ENCODE measurements around the gene SLC37A4.

Gene SLC37A4

DNA sequence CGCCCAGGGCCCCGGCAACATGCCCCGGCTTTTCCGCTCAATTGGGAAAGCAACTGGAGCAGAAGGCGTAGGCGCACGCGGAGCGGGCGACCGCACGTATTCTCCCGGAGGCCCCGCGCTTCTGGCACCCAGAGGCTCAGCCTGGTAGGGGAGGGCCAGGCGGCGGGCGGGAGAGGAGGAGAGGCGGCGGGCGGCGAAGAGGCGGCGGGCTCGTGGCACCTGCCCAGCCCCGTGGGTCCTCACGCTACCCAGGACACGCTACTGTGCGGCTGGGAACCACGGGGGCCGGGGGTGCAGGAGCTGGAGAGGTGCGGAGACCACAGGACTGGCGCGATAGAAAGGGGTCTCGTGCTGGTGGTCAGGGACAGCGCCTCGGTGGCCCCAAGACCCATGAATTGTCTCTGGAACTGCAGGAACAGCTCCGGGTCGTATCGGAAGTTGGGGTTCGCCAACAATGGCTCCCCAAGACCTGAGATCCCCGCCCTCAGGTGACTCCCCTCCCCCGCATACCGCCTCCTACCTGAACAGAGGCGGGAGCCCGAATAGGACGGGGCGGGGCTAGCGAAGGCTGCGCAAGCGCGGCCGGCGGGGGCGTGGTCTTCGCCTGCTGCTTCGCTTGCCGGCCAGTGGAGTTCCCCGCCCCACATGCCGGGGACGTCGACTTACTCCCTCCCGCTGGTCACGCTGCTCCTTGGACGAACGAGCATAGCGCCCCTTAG is at the start of gene SLC37A4:
TSS of gene SLC37A4 (minus strand) at position 549 of the 719 bp plus-strand sequence.
- Histone ChIP-seq H3K4me1 (peaks cover 0 to 18% (median 10%) of the 10 kb centered on the region in 4 donors), H3K27me3 (no peaks in the 10 kb centered on the region), H3K9me3 (no peaks in the 10 kb centered on the region), H3K4me3 (peak within 1 kb of the TSS; percentile 74 to 91), H3K36me3 (peaks cover 0 to 24% (median 0%) of the 10 kb centered on the region in 3 donors), H3K27ac (peak within 1 kb of the TSS; percentile 78 to 80)
- peak; percentile 98 to 99 for DNase-seq
- TF ChIP-seq, protein P1, sequence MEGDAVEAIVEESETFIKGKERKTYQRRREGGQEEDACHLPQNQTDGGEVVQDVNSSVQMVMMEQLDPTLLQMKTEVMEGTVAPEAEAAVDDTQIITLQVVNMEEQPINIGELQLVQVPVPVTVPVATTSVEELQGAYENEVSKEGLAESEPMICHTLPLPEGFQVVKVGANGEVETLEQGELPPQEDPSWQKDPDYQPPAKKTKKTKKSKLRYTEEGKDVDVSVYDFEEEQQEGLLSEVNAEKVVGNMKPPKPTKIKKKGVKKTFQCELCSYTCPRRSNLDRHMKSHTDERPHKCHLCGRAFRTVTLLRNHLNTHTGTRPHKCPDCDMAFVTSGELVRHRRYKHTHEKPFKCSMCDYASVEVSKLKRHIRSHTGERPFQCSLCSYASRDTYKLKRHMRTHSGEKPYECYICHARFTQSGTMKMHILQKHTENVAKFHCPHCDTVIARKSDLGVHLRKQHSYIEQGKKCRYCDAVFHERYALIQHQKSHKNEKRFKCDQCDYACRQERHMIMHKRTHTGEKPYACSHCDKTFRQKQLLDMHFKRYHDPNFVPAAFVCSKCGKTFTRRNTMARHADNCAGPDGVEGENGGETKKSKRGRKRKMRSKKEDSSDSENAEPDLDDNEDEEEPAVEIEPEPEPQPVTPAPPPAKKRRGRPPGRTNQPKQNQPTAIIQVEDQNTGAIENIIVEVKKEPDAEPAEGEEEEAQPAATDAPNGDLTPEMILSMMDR (IDR thresholded peaks at IDR 0.05): peak; percentile 80 to 92
- intact Hi-C loops (cut with DNase I; ENCODE audit: low total_unique reads): no loop called here

DNA sequence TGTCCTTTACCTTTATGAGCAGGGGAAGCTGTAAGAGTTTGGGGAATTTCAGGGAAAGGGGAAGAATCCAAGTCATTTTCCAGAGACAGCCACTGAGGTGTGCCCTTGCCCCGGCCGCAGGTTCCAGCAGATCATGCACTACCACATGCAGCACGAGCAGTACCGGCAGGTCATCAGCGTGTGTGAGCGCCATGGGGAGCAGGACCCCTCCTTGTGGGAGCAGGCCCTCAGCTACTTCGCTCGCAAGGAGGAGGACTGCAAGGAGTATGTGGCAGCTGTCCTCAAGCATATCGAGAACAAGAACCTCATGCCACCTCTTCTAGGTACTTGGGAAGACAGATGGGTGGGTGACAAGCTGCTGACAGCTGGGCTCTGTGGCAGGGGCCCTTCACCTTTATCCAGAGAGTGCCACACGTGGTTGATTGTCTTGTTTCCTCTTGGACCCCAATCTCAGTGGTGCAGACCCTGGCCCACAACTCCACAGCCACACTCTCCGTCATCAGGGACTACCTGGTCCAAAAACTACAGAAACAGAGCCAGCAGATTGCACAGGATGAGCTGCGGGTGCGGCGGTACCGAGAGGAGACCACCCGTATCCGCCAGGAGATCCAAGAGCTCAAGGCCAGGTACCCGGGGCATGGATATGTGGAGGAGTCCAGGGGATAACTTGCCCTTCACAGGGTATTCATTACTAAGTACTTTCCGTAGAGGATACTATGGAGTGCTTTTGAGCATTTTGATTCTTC is 48.2 kb upstream of the SLC37A4 start:
- H3K27me3 ChIP-seq: no peaks in the 10 kb centered on the region
- TF ChIP-seq, protein P1 (IDR thresholded peaks at IDR 0.05): no peak
- no peak for DNase-seq
- intact Hi-C loops (cut with DNase I; ENCODE audit: low total_unique reads): no loop called here
- no peaks in the 10 kb centered on the region for H3K9me3 ChIP-seq
- H3K27ac ChIP-seq: no peak overlapping the region
- no peak overlapping the region for H3K4me3 ChIP-seq
- H3K4me1 ChIP-seq: no peaks in the 10 kb centered on the region
- H3K36me3 ChIP-seq: peaks cover 70 to 93% (median 86%) of the 10 kb centered on the region in 3 donors

DNA sequence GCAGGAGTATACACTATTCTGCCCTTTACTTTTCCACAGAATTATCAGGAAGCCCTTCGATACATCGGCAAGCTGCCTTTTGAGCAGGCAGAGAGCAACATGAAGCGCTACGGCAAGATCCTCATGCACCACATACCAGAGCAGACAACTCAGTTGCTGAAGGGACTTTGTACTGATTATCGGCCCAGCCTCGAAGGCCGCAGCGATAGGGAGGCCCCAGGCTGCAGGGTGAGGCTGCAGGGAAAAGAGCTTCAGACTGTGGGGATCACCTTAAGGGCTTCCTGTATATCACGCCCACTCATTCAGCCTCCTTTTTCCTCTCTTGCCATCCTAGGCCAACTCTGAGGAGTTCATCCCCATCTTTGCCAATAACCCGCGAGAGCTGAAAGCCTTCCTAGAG is 47.2 kb upstream of the SLC37A4 start:
- H3K36me3 ChIP-seq: peaks cover 80 to 100% (median 96%) of the 10 kb centered on the region in 3 donors
- H3K4me1 ChIP-seq: no peaks in the 10 kb centered on the region
- no peak overlapping the region for H3K27ac ChIP-seq
- TF ChIP-seq, protein P1 (IDR thresholded peaks at IDR 0.05): no peak
- intact Hi-C loops (cut with DNase I; ENCODE audit: low total_unique reads): no loop called here
- no peak overlapping the region for H3K4me3 ChIP-seq
- no peaks in the 10 kb centered on the region for H3K27me3 ChIP-seq
- H3K9me3 ChIP-seq: no peaks in the 10 kb centered on the region
- no peak for DNase-seq

DNA sequence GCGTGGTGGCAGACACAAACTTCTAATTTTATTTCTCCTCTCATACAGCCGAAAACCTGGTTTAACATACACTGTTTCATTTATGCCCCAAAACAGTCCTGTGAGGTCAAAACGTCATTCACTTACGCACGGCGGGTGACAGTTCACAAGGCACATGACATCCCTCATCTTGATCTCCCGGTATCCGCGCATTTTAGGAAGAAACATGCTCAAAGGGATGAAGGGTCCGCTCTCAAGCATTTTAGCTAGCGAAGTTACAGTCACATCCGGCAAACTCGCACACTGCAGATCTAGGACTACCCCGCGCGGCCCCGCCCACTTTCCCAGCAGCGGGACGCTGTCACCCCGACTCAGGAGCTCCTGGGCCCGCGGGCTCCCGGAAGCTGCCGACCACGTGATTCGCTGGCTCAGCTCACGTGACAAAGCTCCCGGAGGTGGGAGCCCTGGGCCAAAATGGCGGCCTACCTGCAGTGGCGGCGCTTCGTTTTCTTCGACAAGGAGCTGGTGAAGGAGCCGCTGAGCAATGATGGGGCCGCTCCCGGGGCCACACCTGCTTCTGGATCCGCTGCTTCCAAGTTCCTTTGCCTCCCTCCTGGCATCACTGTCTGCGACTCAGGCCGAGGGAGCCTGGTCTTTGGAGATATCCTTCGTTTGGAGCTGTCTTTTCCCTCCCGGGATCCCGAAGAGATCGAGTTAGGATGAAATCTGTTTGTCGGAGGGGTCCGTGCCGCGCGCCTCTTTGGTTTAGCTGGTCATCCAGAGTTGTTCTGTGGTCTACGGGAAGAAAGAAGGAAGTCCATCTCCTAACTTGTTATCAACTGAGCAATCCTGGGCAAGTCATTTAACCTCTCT is 36.9 kb upstream of the SLC37A4 start, which contains the start of gene VPS11:
TSS of gene VPS11 (plus strand) at position 448 of the 852 bp plus-strand sequence. CDS start at position 454, 6 bp downstream.
- Histone ChIP-seq H3K4me3 (peak within 1 kb of the TSS; percentile 69 to 81), H3K4me1 (peaks cover 0 to 40% (median 28%) of the 10 kb centered on the region in 4 donors), H3K27me3 (no peaks in the 10 kb centered on the region), H3K27ac (peak within 1 kb of the TSS; percentile 85 to 88), H3K9me3 (no peaks in the 10 kb centered on the region), H3K36me3 (peaks cover 26 to 28% (median 26%) of the 10 kb centered on the region in 3 donors)
- intact Hi-C loops (cut with DNase I; ENCODE audit: low total_unique reads): no loop called here
- DNase-seq: peak; percentile 97 to 99
- TF ChIP-seq, protein P1 (IDR thresholded peaks at IDR 0.05): no peak

DNA sequence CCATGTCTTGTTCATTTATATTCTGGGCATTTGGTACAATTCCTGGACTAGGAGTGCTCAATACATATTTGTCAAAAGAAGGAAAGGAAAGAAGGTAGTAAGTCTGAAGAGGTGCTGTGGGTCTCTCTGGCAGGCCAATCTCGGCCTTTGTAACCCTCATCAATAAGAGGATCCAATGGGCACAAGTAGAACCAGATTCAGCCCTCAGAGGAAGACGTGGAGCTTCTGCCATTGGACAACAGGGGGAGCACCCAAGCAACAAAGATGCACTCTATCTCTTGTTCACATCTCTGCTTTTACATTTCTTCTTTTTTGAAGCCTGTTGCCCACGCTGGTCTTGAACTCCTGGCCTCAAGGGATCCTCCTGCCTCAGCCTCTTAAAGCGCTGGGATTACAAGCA is 34.7 kb upstream of the SLC37A4 start:
- H3K27ac ChIP-seq: no peak overlapping the region
- intact Hi-C loops (cut with DNase I; ENCODE audit: low total_unique reads): no loop called here
- peaks cover 3 to 6% (median 4%) of the 10 kb centered on the region in 3 donors for H3K36me3 ChIP-seq
- H3K27me3 ChIP-seq: no peaks in the 10 kb centered on the region
- H3K4me1 ChIP-seq: peaks cover 0 to 43% (median 28%) of the 10 kb centered on the region in 4 donors
- DNase-seq: no peak
- TF ChIP-seq, protein P1 (IDR thresholded peaks at IDR 0.05): no peak
- H3K9me3 ChIP-seq: no peaks in the 10 kb centered on the region
- H3K4me3 ChIP-seq: no peak overlapping the region

All from tibial artery (tissue), 4 donors.